GM19467 (cell line): ENCODE results near the gene ZCCHC4.
A peak's percentile ranks its signal among the peaks of the same experiment; 100 is the strongest.

ENCODE experiments used
- ATAC-seq: cut with Tn5 transposase; IDR thresholded peaks from one replicate; pipeline ENCODE4 v1.9.1; 2021; ENCODE audit warnings: mild to moderate bottlenecking, moderate library complexity; ENCODE audit not compliant: unreplicated experiment

The ZCCHC4 gene

GRCh38 chr4:25312496-25313200 is at the start of gene ZCCHC4:
Gene ZCCHC4 (plus strand): TSS chr4:25312774. CDS start chr4:25312810, 36 bp downstream.
- peak; percentile 72 for ATAC-seq

GRCh38 chr4:25271866-25272265 is 40.7 kb upstream of the ZCCHC4 start:
- no peak for ATAC-seq

GRCh38 chr4:25280210-25280609 is 32.4 kb upstream of the ZCCHC4 start:
- ATAC-seq, result no peak

GRCh38 chr4:25283948-25284347 is 28.6 kb upstream of the ZCCHC4 start:
- no peak for ATAC-seq

- no peak for ATAC-seq
Observed at GRCh38 chr4:25284466-25284865, 28.1 kb upstream of the ZCCHC4 start.

GRCh38 chr4:25290490-25291067 is 22.0 kb upstream of the ZCCHC4 start:
- no peak for ATAC-seq

GRCh38 chr4:25291158-25291733 is 21.3 kb upstream of the ZCCHC4 start:
- ATAC-seq, result no peak

GRCh38 chr4:25297528-25298242 is 14.9 kb upstream of the ZCCHC4 start:
- ATAC-seq, result no peak

GRCh38 chr4:25299476-25300203 is 12.9 kb upstream of the ZCCHC4 start:
- ATAC-seq, result no peak

GRCh38 chr4:25301471-25301870 is 11.1 kb upstream of the ZCCHC4 start:
- no peak for ATAC-seq

- ATAC-seq, result no peak
Observed at GRCh38 chr4:25302626-25303025, 9.9 kb upstream of the ZCCHC4 start.

- no peak for ATAC-seq
Observed at GRCh38 chr4:25303578-25303977, 9.0 kb upstream of the ZCCHC4 start.

GRCh38 chr4:25306518-25307057 is 6.0 kb upstream of the ZCCHC4 start:
- ATAC-seq, result no peak

- ATAC-seq, result no peak
Observed at GRCh38 chr4:25307596-25307995, 5.0 kb upstream of the ZCCHC4 start.

- no peak for ATAC-seq
Observed at GRCh38 chr4:25308306-25308705, 4.3 kb upstream of the ZCCHC4 start.

- ATAC-seq, result no peak
Observed at GRCh38 chr4:25308761-25309160, 3.8 kb upstream of the ZCCHC4 start.

- ATAC-seq, result peak; percentile 50
Observed at GRCh38 chr4:25310066-25310802, 2.3 kb upstream of the ZCCHC4 start.

- ATAC-seq, result no peak
Observed at GRCh38 chr4:25310803-25311166, 1.8 kb upstream of the ZCCHC4 start.

- no peak for ATAC-seq
Observed at GRCh38 chr4:25313201-25313895, 774 bp downstream of the ZCCHC4 start.

GRCh38 chr4:25320336-25320735 is 7.8 kb downstream of the ZCCHC4 start:
- ATAC-seq, result no peak
